HEK293 (cell line): ENCODE measurements around the gene EYA3.

Source experiments
- HOXA7 ChIP-seq: sonication (generic); formaldehyde crosslinking; IDR thresholded peaks from 2 replicates; pipeline ENCODE4 v1.8.1; 2022; ENCODE audit warnings: missing genetic modification reagents, borderline replicate concordance
- KLF8 ChIP-seq: fragments of 450-650 bp; formaldehyde crosslinking; IDR thresholded peaks from 2 replicates; pipeline ENCODE4 v1.5.1; 2016; ENCODE audit warnings: missing biosample characterization, missing genetic modification characterization
- SP7 ChIP-seq: fragments of 450-650 bp; formaldehyde crosslinking; IDR thresholded peaks from 2 replicates; pipeline ENCODE4 v1.5.1; 2016; ENCODE audit warnings: missing biosample characterization, missing genetic modification characterization
- TSHZ1 ChIP-seq: fragments of 450-650 bp; formaldehyde crosslinking; IDR thresholded peaks from 2 replicates; pipeline ENCODE4 v1.5.1; 2016; ENCODE audit warnings: missing biosample characterization, missing genetic modification characterization, borderline replicate concordance
- YY1 ChIP-seq: fragments of 450-650 bp; formaldehyde crosslinking; IDR thresholded peaks from 2 replicates; pipeline ENCODE4 v1.5.1; 2018; ENCODE audit warnings: missing biosample characterization, missing genetic modification characterization
- YY2 ChIP-seq: fragments of 450-650 bp; formaldehyde crosslinking; IDR thresholded peaks from 2 replicates; pipeline ENCODE4 v1.5.1; 2016; ENCODE audit warnings: missing biosample characterization, missing genetic modification characterization
- ZBTB44 ChIP-seq: fragments of 450-650 bp; IDR thresholded peaks from 2 replicates; pipeline ENCODE4 v1.5.1; 2018; ENCODE audit warnings: missing biosample characterization, mild to moderate bottlenecking, missing genetic modification characterization
- ZFP37 ChIP-seq: fragments of 450-650 bp; formaldehyde crosslinking; IDR thresholded peaks from 2 replicates; pipeline ENCODE4 v1.5.1; 2016; ENCODE audit warnings: missing biosample characterization, missing genetic modification characterization
- ZNF121 ChIP-seq: fragments of 450-650 bp; formaldehyde crosslinking; IDR thresholded peaks from 2 replicates; pipeline ENCODE4 v1.5.1; 2016; ENCODE audit warnings: missing biosample characterization, missing genetic modification characterization
- ZNF239 ChIP-seq: fragments of 450-650 bp; formaldehyde crosslinking; IDR thresholded peaks from 2 replicates; pipeline ENCODE4 v1.5.1; 2016; ENCODE audit warnings: missing biosample characterization, missing genetic modification characterization
- ZNF274 ChIP-seq, 2 experiments: fragments of 200-500 bp in 1 of 2; fragments of 450-650 bp in 1 of 2; sonication (Bioruptor generic) in 1 of 2; formaldehyde crosslinking in 1 of 2; IDR thresholded peaks; 2 replicates each; pipeline versions ENCODE4 v1.5.1 to v1.6.1; 2014 to 2016; ENCODE audit warnings: borderline replicate concordance in 1 of 2, inconsistent platforms in 1 of 2, low read length in 1 of 2, missing biosample characterization in 1 of 2, missing genetic modification characterization in 1 of 2
- ZNF423 ChIP-seq: fragments of 450-650 bp; formaldehyde crosslinking; IDR thresholded peaks from 2 replicates; pipeline ENCODE4 v1.5.1; 2016; ENCODE audit warnings: missing biosample characterization, missing genetic modification characterization
- ZNF433 ChIP-seq: fragments of 450-650 bp; formaldehyde crosslinking; IDR thresholded peaks from 2 replicates; pipeline ENCODE4 v1.5.1; 2016; ENCODE audit warnings: missing biosample characterization, missing genetic modification characterization, low read depth
- ZNF510 ChIP-seq: fragments of 450-650 bp; formaldehyde crosslinking; IDR thresholded peaks from 2 replicates; pipeline ENCODE4 v1.5.1; 2018; ENCODE audit warnings: mild to moderate bottlenecking, missing genetic modification characterization, missing biosample characterization; ENCODE audit not compliant: insufficient replicate concordance
- ZNF518A ChIP-seq: fragments of 450-650 bp; formaldehyde crosslinking; conservative IDR thresholded peaks from 2 replicates; pipeline ENCODE4 v1.5.1; 2016; ENCODE audit warnings: low read depth, missing biosample characterization, missing genetic modification characterization
- ZNF544 ChIP-seq: fragments of 450-650 bp; formaldehyde crosslinking; IDR thresholded peaks from 2 replicates; pipeline ENCODE4 v1.5.0; 2017; ENCODE audit warnings: missing biosample characterization, missing genetic modification characterization
- ZNF548 ChIP-seq: fragments of 450-650 bp; formaldehyde crosslinking; IDR thresholded peaks from 2 replicates; pipeline ENCODE4 v1.5.1; 2016; ENCODE audit warnings: missing biosample characterization, missing genetic modification characterization
- ZNF560 ChIP-seq: fragments of 450-650 bp; formaldehyde crosslinking; IDR thresholded peaks from 2 replicates; pipeline ENCODE4 v1.5.1; 2017; ENCODE audit warnings: missing biosample characterization, missing genetic modification characterization, borderline replicate concordance
- ZNF596 ChIP-seq: fragments of 450-650 bp; IDR thresholded peaks from 2 replicates; pipeline ENCODE4 v1.5.0; 2018; ENCODE audit warnings: missing biosample characterization, mild to moderate bottlenecking, missing genetic modification characterization, moderate library complexity
- ZNF624 ChIP-seq: fragments of 450-650 bp; formaldehyde crosslinking; IDR thresholded peaks from 2 replicates; pipeline ENCODE4 v1.5.1; 2017; ENCODE audit warnings: missing biosample characterization, missing genetic modification characterization
- ZNF664 ChIP-seq: fragments of 450-650 bp; formaldehyde crosslinking; IDR thresholded peaks from 2 replicates; pipeline ENCODE4 v1.5.1; 2016; ENCODE audit warnings: missing biosample characterization, missing genetic modification characterization
- TF ChIP-seq, protein P1 (sequence below): fragments of 450-650 bp; formaldehyde crosslinking; IDR thresholded peaks from 2 replicates; pipeline ENCODE4 v1.5.1; 2017; ENCODE audit warnings: missing biosample characterization, missing genetic modification characterization
- TF ChIP-seq, protein P2 (sequence below): fragments of 450-650 bp; IDR thresholded peaks from 2 replicates; pipeline ENCODE4 v1.5.1; 2018; ENCODE audit warnings: missing biosample characterization, missing genetic modification characterization

Gene EYA3

GRCh38 chr1:28104866-28105467, 16.6 kb upstream of the EYA3 start (continued):
- TF ChIP-seq ZBTB44 = peak; percentile 49
- TF ChIP-seq ZNF518A (tag by site-specific recombination) = no peak
- TF ChIP-seq ZNF560 (tag by site-specific recombination) = no peak
- TF ChIP-seq YY2 (tag by site-specific recombination) = no peak
- no peak for TF ChIP-seq ZNF121
- TF ChIP-seq YY1 = no peak
- no peak for TF ChIP-seq ZNF624 (tag by site-specific recombination)
- TF ChIP-seq, protein P1, sequence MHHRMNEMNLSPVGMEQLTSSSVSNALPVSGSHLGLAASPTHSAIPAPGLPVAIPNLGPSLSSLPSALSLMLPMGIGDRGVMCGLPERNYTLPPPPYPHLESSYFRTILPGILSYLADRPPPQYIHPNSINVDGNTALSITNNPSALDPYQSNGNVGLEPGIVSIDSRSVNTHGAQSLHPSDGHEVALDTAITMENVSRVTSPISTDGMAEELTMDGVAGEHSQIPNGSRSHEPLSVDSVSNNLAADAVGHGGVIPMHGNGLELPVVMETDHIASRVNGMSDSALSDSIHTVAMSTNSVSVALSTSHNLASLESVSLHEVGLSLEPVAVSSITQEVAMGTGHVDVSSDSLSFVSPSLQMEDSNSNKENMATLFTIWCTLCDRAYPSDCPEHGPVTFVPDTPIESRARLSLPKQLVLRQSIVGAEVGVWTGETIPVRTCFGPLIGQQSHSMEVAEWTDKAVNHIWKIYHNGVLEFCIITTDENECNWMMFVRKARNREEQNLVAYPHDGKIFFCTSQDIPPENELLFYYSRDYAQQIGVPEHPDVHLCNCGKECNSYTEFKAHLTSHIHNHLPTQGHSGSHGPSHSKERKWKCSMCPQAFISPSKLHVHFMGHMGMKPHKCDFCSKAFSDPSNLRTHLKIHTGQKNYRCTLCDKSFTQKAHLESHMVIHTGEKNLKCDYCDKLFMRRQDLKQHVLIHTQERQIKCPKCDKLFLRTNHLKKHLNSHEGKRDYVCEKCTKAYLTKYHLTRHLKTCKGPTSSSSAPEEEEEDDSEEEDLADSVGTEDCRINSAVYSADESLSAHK (tag by site-specific recombination) = no peak
- no peak for TF ChIP-seq ZNF596 (tag by site-specific recombination)
- TF ChIP-seq ZNF544 = no peak
- peak; percentile 76; the same call in 1 of the 2 replicates for TF ChIP-seq ZNF664 (tag by site-specific recombination)
- TF ChIP-seq ZNF548 (tag by site-specific recombination) = no peak
- TF ChIP-seq TSHZ1 (tag by site-specific recombination) = no peak
- TF ChIP-seq, protein P2, sequence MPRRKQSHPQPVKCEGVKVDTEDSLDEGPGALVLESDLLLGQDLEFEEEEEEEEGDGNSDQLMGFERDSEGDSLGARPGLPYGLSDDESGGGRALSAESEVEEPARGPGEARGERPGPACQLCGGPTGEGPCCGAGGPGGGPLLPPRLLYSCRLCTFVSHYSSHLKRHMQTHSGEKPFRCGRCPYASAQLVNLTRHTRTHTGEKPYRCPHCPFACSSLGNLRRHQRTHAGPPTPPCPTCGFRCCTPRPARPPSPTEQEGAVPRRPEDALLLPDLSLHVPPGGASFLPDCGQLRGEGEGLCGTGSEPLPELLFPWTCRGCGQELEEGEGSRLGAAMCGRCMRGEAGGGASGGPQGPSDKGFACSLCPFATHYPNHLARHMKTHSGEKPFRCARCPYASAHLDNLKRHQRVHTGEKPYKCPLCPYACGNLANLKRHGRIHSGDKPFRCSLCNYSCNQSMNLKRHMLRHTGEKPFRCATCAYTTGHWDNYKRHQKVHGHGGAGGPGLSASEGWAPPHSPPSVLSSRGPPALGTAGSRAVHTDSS (tag by site-specific recombination) = no peak
- peak; percentile 23; the same call in 1 of the 2 replicates for TF ChIP-seq SP7 (tag by site-specific recombination)
- TF ChIP-seq KLF8 (tag by site-specific recombination) = 0 out of 2 replicates have a peak, but pooled peaks have one; percentile 21
- no peak for TF ChIP-seq ZNF239 (tag by site-specific recombination)
- no peak for TF ChIP-seq ZNF510 (tag by site-specific recombination)
- TF ChIP-seq ZNF433 (tag by site-specific recombination) = no peak
- TF ChIP-seq ZFP37 (tag by site-specific recombination) = no peak
- no peak for TF ChIP-seq ZNF274 (IDR thresholded peaks at IDR 0.05; ENCODE audit: low read length)
- TF ChIP-seq ZNF274 (tag by site-specific recombination; IDR thresholded peaks at IDR 0.05; ENCODE audit: borderline replicate concordance) = no peak
- no peak for TF ChIP-seq HOXA7 (CRISPR knock-in tag)
- no peak for TF ChIP-seq ZNF423 (tag by site-specific recombination)
